MM.1S (cell line): ENCODE data around the gene ADGRF1.

ENCODE experiments used
- DNase-seq: peaks from one replicate; pipeline ENCODE4 v3.0.0-alpha.2; 2015
- H2AFZ ChIP-seq: fragments of 300-600 bp; sonication (generic); 2 replicates; pipeline ENCODE4 v1.6.0; 2016; ENCODE audit warnings: antibody characterized with exemption, low read length
- H3F3A ChIP-seq: fragments of 300-600 bp; sonication (generic); 2 replicates; pipeline ENCODE4 v1.6.1; 2016; ENCODE audit warnings: mild to moderate bottlenecking, antibody characterized with exemption, low read length, moderate library complexity, mixed read lengths; ENCODE audit not compliant: insufficient read depth
- H3K27ac ChIP-seq: fragments of 300-600 bp; sonication (generic); 2 replicates; pipeline ENCODE4 v1.5.1; 2016; ENCODE audit warnings: mild to moderate bottlenecking, low read length
- H3K27me3 ChIP-seq: fragments of 300-600 bp; sonication (generic); replicated peaks from 2 replicates; pipeline ENCODE4 v1.6.0; 2016; ENCODE audit warnings: low read length; ENCODE audit not compliant: insufficient read depth
- H3K36me3 ChIP-seq: fragments of 300-600 bp; sonication (generic); replicated peaks from 2 replicates; pipeline ENCODE4 v1.6.1; 2016; ENCODE audit warnings: mild to moderate bottlenecking, low read length, mixed read lengths; ENCODE audit not compliant: insufficient read depth
- H3K4me1 ChIP-seq: fragments of 300-600 bp; sonication (generic); 2 replicates; pipeline ENCODE4 v1.6.1; 2016; ENCODE audit warnings: low read length, mixed read lengths
- H3K4me2 ChIP-seq: fragments of 300-600 bp; sonication (generic); 2 replicates; pipeline ENCODE4 v1.6.0; 2016; ENCODE audit warnings: low read depth, low read length
- H3K4me3 ChIP-seq: fragments of 300-600 bp; sonication (generic); 2 replicates; pipeline ENCODE4 v1.5.1; 2016; ENCODE audit warnings: low read length, mixed read lengths
- H3K79me2 ChIP-seq: fragments of 300-600 bp; sonication (generic); 2 replicates; pipeline ENCODE4 v1.6.1; 2016; ENCODE audit warnings: mixed run types, low read length, mixed read lengths
- H3K9ac ChIP-seq: fragments of 300-600 bp; sonication (generic); 2 replicates; pipeline ENCODE4 v1.6.1; 2016; ENCODE audit warnings: low read length, mixed read lengths
- H3K9me2 ChIP-seq: fragments of 300-600 bp; sonication (generic); replicated peaks from 2 replicates; pipeline ENCODE4 v1.6.1; 2016; ENCODE audit warnings: mild to moderate bottlenecking, low read length, mixed read lengths; ENCODE audit not compliant: insufficient read depth
- H3K9me3 ChIP-seq: fragments of 300-600 bp; sonication (generic); replicated peaks from 2 replicates; pipeline ENCODE4 v1.6.1; 2016; ENCODE audit warnings: mild to moderate bottlenecking, low read length, mixed read lengths; ENCODE audit not compliant: insufficient read depth
- H4K20me1 ChIP-seq: fragments of 300-600 bp; sonication (generic); 2 replicates; pipeline ENCODE4 v1.6.1; 2016; ENCODE audit warnings: mild to moderate bottlenecking, low read length, moderate library complexity, mixed read lengths; ENCODE audit not compliant: insufficient read depth
- CTCF ChIP-seq: fragments of 300-600 bp; sonication (generic); IDR thresholded peaks from 2 replicates; pipeline ENCODE4 v1.5.1; 2016; ENCODE audit warnings: antibody characterized with exemption, low read length, mixed read lengths
- EZH2 ChIP-seq: fragments of 300-600 bp; sonication (generic); optimal IDR thresholded peaks from 2 replicates; pipeline ENCODE3; 2017; ENCODE audit warnings: low read depth, mild to moderate bottlenecking, antibody characterized with exemption, low read length, mixed read lengths
- EZH2phosphoT487 ChIP-seq: fragments of 300-600 bp; sonication (generic); IDR thresholded peaks from 2 replicates; pipeline ENCODE4 v1.6.1; 2018; ENCODE audit warnings: antibody characterized with exemption, low read length

ADGRF1 gene

GRCh38 chr6:47034926-47035325 lies 7.2 kb downstream of the ADGRF1 start:
- Histone ChIP-seq H3K36me3 (no peaks in the 10 kb centered on the region), H2AFZ (no peak overlapping the region), H3K27me3 (no peaks in the 10 kb centered on the region), H3K9me2 (no peaks in the 10 kb centered on the region), H4K20me1 (no peaks in the 10 kb centered on the region), H3F3A (no peaks in the 10 kb centered on the region), H3K4me3 (no peak overlapping the region), H3K27ac (no peak overlapping the region), H3K9ac (no peak overlapping the region), H3K79me2 (no peaks in the 10 kb centered on the region), H3K4me1 (no peaks in the 10 kb centered on the region), H3K4me2 (no peak overlapping the region), H3K9me3 (no peaks in the 10 kb centered on the region)
- TF ChIP-seq CTCF (no peak), EZH2phosphoT487 (no peak), EZH2 (no peak)
- DNase-seq, result no peak

GRCh38 chr6:47034421-47034820 lies 7.7 kb downstream of the ADGRF1 start:
- Histone ChIP-seq H3K4me2 (no peak overlapping the region), H3K79me2 (no peaks in the 10 kb centered on the region), H3K9me3 (no peaks in the 10 kb centered on the region), H4K20me1 (no peaks in the 10 kb centered on the region), H3K9ac (no peak overlapping the region), H3K27me3 (no peaks in the 10 kb centered on the region), H2AFZ (no peak overlapping the region), H3K36me3 (no peaks in the 10 kb centered on the region), H3F3A (no peaks in the 10 kb centered on the region), H3K27ac (no peak overlapping the region), H3K9me2 (no peaks in the 10 kb centered on the region), H3K4me3 (no peak overlapping the region), H3K4me1 (no peaks in the 10 kb centered on the region)
- TF ChIP-seq EZH2, result no peak
- no peak for TF ChIP-seq EZH2phosphoT487
- TF ChIP-seq CTCF, result no peak
- no peak for DNase-seq

- no peaks in the 10 kb centered on the region for H3K79me2 ChIP-seq
- H3K36me3 ChIP-seq, result no peaks in the 10 kb centered on the region
- H3K9me3 ChIP-seq, result no peaks in the 10 kb centered on the region
- H3K9ac ChIP-seq, result no peak overlapping the region
- TF ChIP-seq EZH2 (no peak), EZH2phosphoT487 (no peak), CTCF (no peak)
- no peaks in the 10 kb centered on the region for H3K4me1 ChIP-seq
- H3K27ac ChIP-seq, result no peak overlapping the region
- no peak overlapping the region for H3K4me3 ChIP-seq
- H2AFZ ChIP-seq, result no peak overlapping the region
- no peaks in the 10 kb centered on the region for H3K9me2 ChIP-seq
- H3K4me2 ChIP-seq, result no peak overlapping the region
- no peaks in the 10 kb centered on the region for H3K27me3 ChIP-seq
- H4K20me1 ChIP-seq, result no peaks in the 10 kb centered on the region
- no peak for DNase-seq
- no peaks in the 10 kb centered on the region for H3F3A ChIP-seq
Observed at GRCh38 chr6:47032974-47033765, 9.0 kb downstream of the ADGRF1 start.
